H1 (cell line): ENCODE data around the gene ITGA11. TPM values are rescaled to one million over a fixed set of nuclear protein-coding genes. Genes with fewer than 3 reads are reported as not detected.

Source experiments
- CTCF ChIA-PET: fragments of 300-600 bp; sonication (Branson Sonifier 250); formaldehyde crosslinking; loops from one replicate; lab custom pipeline; 2021; ENCODE audit not compliant: partially characterized antibody; lab: Charles Lee
- POLR2A ChIA-PET: fragments of 300-600 bp; sonication (Branson Sonifier 250); formaldehyde crosslinking; loops from one replicate; lab custom pipeline; 2021; ENCODE audit warnings: inconsistent platforms; ENCODE audit not compliant: partially characterized antibody; lab: Charles Lee
- DNase-seq, 2 experiments: peaks; one replicate each; pipeline versions ENCODE4 v3.0.0 to v3.0.0-alpha.2; 2010 to 2022; ENCODE audit warnings: low spot score in 2 of 2, low read depth in 1 of 2, mixed read lengths in 1 of 2
- FAIRE-seq: peaks from 2 replicates; lab custom pipeline; 2011; peaks lifted over from hg19 to GRCh38; lab: Jason Lieb, UNC
- H2AFZ ChIP-seq: 2 replicates; pipeline ENCODE4 v1.8.1; 2012; ENCODE audit warnings: low read length, inconsistent platforms
- H2AK5ac ChIP-seq: 2 replicates; pipeline ENCODE4 v1.6.1; 2013; ENCODE audit warnings: low read depth, low read length
- H2BK120ac ChIP-seq: replicated peaks from 2 replicates; pipeline ENCODE3; 2013; ENCODE audit warnings: low read depth, low read length, inconsistent platforms
- H2BK12ac ChIP-seq: 2 replicates; pipeline ENCODE4 v1.6.1; 2013; ENCODE audit warnings: low read depth, low read length
- H2BK15ac ChIP-seq: 2 replicates; pipeline ENCODE4 v1.6.1; 2013; ENCODE audit warnings: low read length
- H2BK20ac ChIP-seq: 2 replicates; pipeline ENCODE4 v1.6.1; 2013; ENCODE audit warnings: low read length
- H2BK5ac ChIP-seq: 2 replicates; pipeline ENCODE4 v1.6.1; 2013; ENCODE audit warnings: low read depth, low read length
- H3K14ac ChIP-seq: 2 replicates; pipeline ENCODE4 v1.6.1; 2013; ENCODE audit warnings: inconsistent platforms; ENCODE audit not compliant: insufficient read length
- H3K18ac ChIP-seq: 2 replicates; pipeline ENCODE4 v1.6.1; 2013; ENCODE audit warnings: low read length; ENCODE audit errors: extremely low read depth
- H3K23ac ChIP-seq: 2 replicates; pipeline ENCODE4 v1.6.1; 2013; ENCODE audit warnings: inconsistent platforms; ENCODE audit not compliant: insufficient read length
- H3K23me2 ChIP-seq: 2 replicates; pipeline ENCODE4 v1.6.1; 2013; ENCODE audit warnings: low read depth, low read length
- H3K27ac ChIP-seq: 2 replicates; pipeline ENCODE4 v1.6.1; 2011; ENCODE audit warnings: low read depth, low read length, inconsistent platforms
- H3K27me3 ChIP-seq, 4 experiments: replicated peaks in 1 of 4; 1 replicate in 1 of 4; 2 replicates in 3 of 4; pipeline versions ENCODE4 v1.6.1 to v1.8.1; 2011 to 2013; ENCODE audit warnings: low read length in 3 of 4, mild to moderate bottlenecking in 3 of 4, inconsistent platforms in 2 of 4, mixed read lengths in 2 of 4, moderate library complexity in 1 of 4; ENCODE audit not compliant: control insufficient read depth in 3 of 4, insufficient read depth in 3 of 4; ENCODE audit errors: extremely low read depth in 1 of 4
- H3K36me3 ChIP-seq, 4 experiments: 2 replicates each; pipeline versions ENCODE4 v1.6.1 to v1.8.1; 2011 to 2013; ENCODE audit warnings: mild to moderate bottlenecking in 4 of 4, low read length in 3 of 4, moderate library complexity in 2 of 4, control low read depth in 1 of 4, inconsistent platforms in 1 of 4; ENCODE audit not compliant: insufficient read depth in 4 of 4, control insufficient read depth in 2 of 4
- H3K4ac ChIP-seq: replicated peaks from 2 replicates; pipeline ENCODE3; 2013; ENCODE audit warnings: low read length, low read depth, mixed read lengths, inconsistent platforms; ENCODE audit not compliant: insufficient read length
- H3K4me1 ChIP-seq, 4 experiments: replicated peaks in 1 of 4; 1 replicate in 1 of 4; 2 replicates in 3 of 4; pipeline versions ENCODE4 v1.6.1 to v1.8.1; 2011 to 2013; ENCODE audit warnings: low read length in 3 of 4, inconsistent platforms in 2 of 4, mixed read lengths in 1 of 4; ENCODE audit not compliant: insufficient read depth in 4 of 4, control insufficient read depth in 3 of 4
- H3K4me2 ChIP-seq, 2 experiments: 2 replicates each; pipeline versions ENCODE4 v1.6.1 to v1.8.1; 2011 to 2013; ENCODE audit warnings: low read depth in 2 of 2, low read length in 2 of 2, control low read depth in 1 of 2, inconsistent platforms in 1 of 2, mild to moderate bottlenecking in 1 of 2; ENCODE audit not compliant: insufficient read depth in 1 of 2
- H3K4me3 ChIP-seq, 4 experiments: fragments of 200-600, 300-600 bp in 1 of 4; sonication (generic), shearing (Covaris generic), sonication (Bioruptor Twin) in 1 of 4; 2 replicates each; pipeline versions ENCODE4 v1.5.1 to v1.8.1; 2011 to 2016; ENCODE audit warnings: low read length in 4 of 4, low read depth in 3 of 4, control low read depth in 2 of 4, inconsistent platforms in 2 of 4, mild to moderate bottlenecking in 2 of 4, mixed read lengths in 1 of 4, moderate library complexity in 1 of 4; ENCODE audit not compliant: insufficient read depth in 2 of 4; ENCODE audit errors: extremely low read depth in 1 of 4
- H3K56ac ChIP-seq: replicated peaks from 2 replicates; pipeline ENCODE3; 2013; ENCODE audit warnings: low read depth, mild to moderate bottlenecking, mixed read lengths, low read length, inconsistent platforms; ENCODE audit not compliant: insufficient read length
- H3K79me1 ChIP-seq: 2 replicates; pipeline ENCODE4 v1.6.1; 2013; ENCODE audit warnings: low read depth, low read length, control low read depth
- H3K79me2 ChIP-seq, 2 experiments: 2 replicates each; pipeline versions ENCODE4 v1.6.1 to v1.8.1; 2012 to 2013; ENCODE audit warnings: low read length in 2 of 2, mild to moderate bottlenecking in 2 of 2, inconsistent platforms in 1 of 2; ENCODE audit not compliant: insufficient read depth in 2 of 2, control insufficient read depth in 1 of 2
- H3K9ac ChIP-seq, 4 experiments: replicated peaks in 1 of 4; 1 replicate in 1 of 4; 2 replicates in 3 of 4; pipeline versions ENCODE4 v1.6.1 to v1.8.1; 2011 to 2013; ENCODE audit warnings: low read depth in 3 of 4, low read length in 3 of 4, control low read depth in 2 of 4, mild to moderate bottlenecking in 2 of 4, moderate library complexity in 2 of 4, inconsistent platforms in 1 of 4; ENCODE audit errors: extremely low read depth in 1 of 4
- H3K9me3 ChIP-seq, 2 experiments: 2 replicates each; pipeline versions ENCODE4 v1.6.1 to v1.8.1; 2012 to 2013; ENCODE audit warnings: mild to moderate bottlenecking in 2 of 2, moderate library complexity in 2 of 2, control low read depth in 1 of 2, inconsistent platforms in 1 of 2, low read depth in 1 of 2, low read length in 1 of 2, mixed read lengths in 1 of 2; ENCODE audit not compliant: insufficient read depth in 2 of 2
- H4K20me1 ChIP-seq, 2 experiments: replicated peaks in 1 of 2; 2 replicates each; pipeline versions ENCODE3 to v1.8.1; 2011 to 2013; ENCODE audit warnings: inconsistent platforms in 2 of 2, low read length in 2 of 2, mild to moderate bottlenecking in 1 of 2; ENCODE audit not compliant: insufficient read depth in 2 of 2, control insufficient read depth in 1 of 2
- H4K5ac ChIP-seq: 2 replicates; pipeline ENCODE4 v1.6.1; 2013; ENCODE audit warnings: low read length, low read depth, mixed read lengths, inconsistent platforms; ENCODE audit not compliant: insufficient read length
- H4K8ac ChIP-seq: 2 replicates; pipeline ENCODE4 v1.8.0; 2013; ENCODE audit warnings: mild to moderate bottlenecking, moderate library complexity, low read length, inconsistent platforms; ENCODE audit not compliant: insufficient read depth; ENCODE audit errors: extremely low read depth
- H4K91ac ChIP-seq: replicated peaks from 2 replicates; pipeline ENCODE3; 2013; ENCODE audit warnings: low read length, mixed read lengths, inconsistent platforms; ENCODE audit not compliant: insufficient read length
- ASH2L ChIP-seq: fragments of 200-600, 300-600 bp; sonication (generic); IDR thresholded peaks from one replicate; pipeline ENCODE4 v1.7.1; 2017; ENCODE audit warnings: low read length
- CEBPB ChIP-seq: IDR thresholded peaks from 2 replicates; pipeline ENCODE4 v1.6.1; 2012; ENCODE audit warnings: low read depth, low read length
- E2F6 ChIP-seq: IDR thresholded peaks from 2 replicates; pipeline ENCODE4 v1.6.1; 2012; ENCODE audit warnings: inconsistent platforms
- SIN3A ChIP-seq, 2 experiments: IDR thresholded peaks in 1 of 2; conservative IDR thresholded peaks in 1 of 2; 2 replicates each; pipeline ENCODE4 v1.6.1; 2011 to 2012; ENCODE audit warnings: low read length in 2 of 2, improper control_type of control experiment in 1 of 2, low read depth in 1 of 2, mild to moderate bottlenecking in 1 of 2
- SUZ12 ChIP-seq: fragments of 200-600 bp; sonication (generic); IDR thresholded peaks from 2 replicates; pipeline ENCODE4 v1.6.1; 2012; ENCODE audit warnings: mild to moderate bottlenecking, inconsistent platforms, low read length, moderate library complexity, mixed read lengths
- TAF1 ChIP-seq: IDR thresholded peaks from 2 replicates; pipeline ENCODE4 v1.6.1; 2011; ENCODE audit warnings: mild to moderate bottlenecking, low read depth, low read length
- TBP ChIP-seq: IDR thresholded peaks from 2 replicates; pipeline ENCODE4 v1.6.1; 2011; ENCODE audit warnings: low read depth, low read length, improper control_type of control experiment
- WGBS, 2 experiments: shearing (Covaris generic) in 1 of 2; methylation state at CpG; one replicate each; pipeline versions ENCODE4 v1.1.6 to v1.1.7; 2013 to 2015; ENCODE audit warnings: low lambda C conversion rate in 2 of 2, mixed read lengths in 2 of 2, inconsistent platforms in 1 of 2, low coverage in 1 of 2, missing lambda C conversion rate in 1 of 2; ENCODE audit not compliant: insufficient replicate concordance in 2 of 2, insufficient coverage in 1 of 2, insufficient read length in 1 of 2; ENCODE audit errors: extremely low coverage in 1 of 2, missing lambda C conversion rate in 1 of 2; 5-methylcytosine and 5-hydroxymethylcytosine counted together
- polyA plus RNA-seq, 7 experiments: library from polyadenylated mRNA; depleted of rRNA in 3 of 7; stranded (reverse) in 5 of 7; unstranded in 2 of 7; fragments of >200 nt in 5 of 7; fragments of 200-250 nt in 2 of 7; gene quantifications; 1 replicate in 5 of 7; 2 replicates in 1 of 7; 4 replicates in 1 of 7; pipeline versions ENCODE4 v1.2.1 to v1.2.3, GENCODE V29; 2011 to 2013; ENCODE audit warnings: missing spikeins in 2 of 7, mixed read lengths in 2 of 7
- total RNA-seq: library from RNA; stranded (reverse); fragmentation: NEBNext Ultra II Directional; extraction: Animal tissue kit (Norgen Biotek cat#: 25700); gene quantifications from 2 replicates; pipeline ENCODE4 v1.2.1, GENCODE V29; 2021

ITGA11 gene
- total and polyA plus RNA-seq, 2 of the 8 experiments (the other 6 are each of a cell fraction or from before 2014, with no cell fraction given), result 0.05 to 0.06 TPM

DNA sequence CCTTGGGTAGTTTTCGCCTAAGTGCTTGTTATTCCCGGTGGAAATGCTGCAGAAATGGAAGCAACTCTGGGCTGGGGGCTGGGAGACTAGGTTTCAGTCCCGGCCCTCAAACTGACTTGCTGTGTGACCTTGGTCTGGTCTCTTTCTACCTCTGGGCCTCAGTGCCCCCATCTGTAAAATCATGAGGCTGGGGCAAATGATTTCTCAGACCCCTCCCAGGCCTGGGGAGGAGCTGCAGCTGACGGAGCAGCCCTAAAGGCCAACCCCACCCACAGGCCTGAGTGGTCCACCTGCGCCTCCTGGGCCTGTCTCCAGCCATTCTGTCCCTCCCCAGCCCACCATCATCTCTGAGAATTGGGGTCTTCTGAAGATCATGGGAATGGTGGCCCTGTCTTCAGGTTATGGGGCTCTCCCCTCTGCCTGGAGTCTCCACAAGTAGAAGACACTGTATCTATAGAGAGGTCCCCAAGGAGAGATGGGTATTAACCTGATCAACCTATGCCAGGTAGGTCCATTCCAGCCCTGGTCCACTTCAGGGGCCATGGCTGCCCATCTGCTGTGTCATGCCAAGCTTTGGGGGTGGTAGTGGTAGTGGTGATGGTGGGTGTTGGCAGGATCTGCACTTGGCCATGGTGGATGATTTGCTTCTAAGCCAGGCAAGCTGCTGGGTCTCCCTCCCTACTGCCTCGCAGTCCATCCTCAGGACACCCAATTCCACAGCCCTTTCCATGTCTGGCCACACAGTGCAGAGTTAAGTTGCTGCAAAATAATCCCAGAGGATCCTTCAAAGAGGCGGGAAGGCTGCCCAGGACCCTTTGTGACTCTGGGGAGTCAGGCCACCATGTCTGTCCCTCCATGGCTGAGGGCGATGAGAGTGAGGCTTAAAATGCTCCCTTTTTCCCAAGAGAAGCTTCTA, 46.0 kb downstream of the ITGA11 start:
- Histone ChIP-seq H2BK5ac (no peak overlapping the region), H4K20me1 (no peaks in the 10 kb centered on the region), H3K36me3 (no peaks in the 10 kb centered on the region), H2BK15ac (no peak overlapping the region), H2BK120ac (no peak overlapping the region), H2AK5ac (no peak overlapping the region), H3K56ac (no peak overlapping the region), H3K79me1 (no peaks in the 10 kb centered on the region), H3K23ac (no peak overlapping the region), H4K5ac (no peak overlapping the region), H4K8ac (no peak overlapping the region), H2BK12ac (no peak overlapping the region), H3K23me2 (no peaks in the 10 kb centered on the region; the same call in 1 of the 2 replicates), H4K91ac (no peak overlapping the region), H3K4me3 (no peak overlapping the region), H2BK20ac (no peak overlapping the region), H3K27me3 (no peaks in the 10 kb centered on the region), H3K79me2 (no peaks in the 10 kb centered on the region), H3K4me1 (no peaks in the 10 kb centered on the region), H2AFZ (no peak overlapping the region), H3K18ac (no peak overlapping the region), H3K9me3 (peaks cover 0 to 5% of the 10 kb centered on the region in 2 experiments; a peak in 2 of 4 replicates), H3K4me2 (no peak overlapping the region), H3K14ac (no peak overlapping the region), H3K4ac (no peak overlapping the region), H3K27ac (no peak overlapping the region), H3K9ac (no peak overlapping the region)
- 84% methylated on average over 8 of the region's 8 CpGs; no CpG with 5 or more reads in 1 of the 2 experiments for WGBS, 2 experiments
- ChIA-PET POLR2A (no interaction called here), CTCF (interaction anchor here (0.6 to 1.6 kb wide), 4 partner anchors 15 to 133 kb away, joined by 3 to 4 read pairs (median 4); no protein-coding TSS in a partner anchor)
- no peak for FAIRE-seq
- DNase-seq, result peak in 1 of 2 experiments; percentile 30
- TF ChIP-seq CEBPB, result no peak
- no peak for TF ChIP-seq TBP
- no peak for TF ChIP-seq SUZ12
- no peak for TF ChIP-seq E2F6
- no peak for TF ChIP-seq SIN3A (conservative IDR thresholded peaks at IDR 0.05 in 1 of 2, IDR thresholded peaks at IDR 0.05 in 1 of 2; ENCODE audit: low read depth in 1 of 2, low read length in 2 of 2)
- no peak for TF ChIP-seq TAF1
- no peak for TF ChIP-seq ASH2L
